Upper lobe of right lung (tissue), 1 donor: ENCODE results near the gene DENND4B. TPM values are rescaled to one million over a fixed set of nuclear protein-coding genes. Genes with fewer than 3 reads are reported as not detected.

Experiments used
- ATAC-seq: fragments of 200-7000 bp; cut with Tn5 transposase; one replicate; pipeline ENCODE4 v1.9.1; 2020; ENCODE audit warnings: mild to moderate bottlenecking, moderate library complexity
- DNase-seq: peaks from one replicate; pipeline ENCODE4 v3.0.0-alpha.2; 2020
- H3K27ac ChIP-seq: fragments of 200-600 bp; one replicate; pipeline ENCODE4 v1.8.0; 2022
- H3K27me3 ChIP-seq: fragments of 200-600 bp; one replicate; pipeline ENCODE4 v1.8.0; 2022; ENCODE audit warnings: mild to moderate bottlenecking
- H3K36me3 ChIP-seq: fragments of 200-600 bp; one replicate; pipeline ENCODE4 v1.8.0; 2022
- H3K4me1 ChIP-seq: fragments of 200-600 bp; one replicate; pipeline ENCODE4 v1.8.0; 2022
- H3K4me3 ChIP-seq: fragments of 200-600 bp; one replicate; pipeline ENCODE4 v1.8.0; 2022; ENCODE audit warnings: mild to moderate bottlenecking
- H3K9me3 ChIP-seq: fragments of 200-600 bp; one replicate; pipeline ENCODE4 v1.8.0; 2022
- intact Hi-C: fragments of 100-400 bp; cut with DNase I; formaldehyde crosslinking; loops from one replicate; pipeline ENCODE4 v1.11.0; 2022
- total RNA-seq: library from RNA; stranded (reverse); fragmentation: NEBNext Ultra II Directional; extraction: Animal tissue kit (Norgen Biotek cat#: 25700); gene quantifications from one replicate; pipeline ENCODE4 v1.2.1, GENCODE V29; 2021
- TF ChIP-seq, protein P1 (sequence below): fragments of 200-600 bp; IDR thresholded peaks from one replicate; pipeline ENCODE4 v1.8.0; 2022; ENCODE audit warnings: antibody characterized with exemption
- donor health status: DM: no; HTN: yes; CAD: no; lungs with severe emphysema.

DENND4B gene
- total RNA-seq, 1 donor from 2014 or later: 83.7 TPM

DNA sequence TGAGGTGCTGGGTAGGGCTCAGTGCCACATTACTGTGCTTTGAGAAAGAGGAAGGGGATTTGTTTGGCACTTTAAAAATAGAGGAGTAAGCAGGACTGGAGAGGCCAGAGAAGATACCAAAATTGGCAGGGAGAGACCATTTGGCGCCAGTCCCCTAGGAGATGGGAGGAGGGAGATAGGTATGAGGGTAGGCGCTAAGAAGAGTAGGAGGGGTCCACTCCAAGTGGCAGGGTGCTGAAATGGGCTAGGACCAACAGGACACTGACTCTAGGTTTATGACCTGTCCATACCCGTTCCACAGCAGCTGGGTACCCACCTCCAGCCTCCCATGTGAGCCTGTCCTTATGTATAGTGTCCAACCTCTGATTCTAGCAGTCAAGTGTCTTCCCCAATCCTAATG lies 12.9 kb upstream of the DENND4B start:
- Histone ChIP-seq H3K9me3 (no peaks in the 10 kb centered on the region), H3K36me3 (peaks cover 19% of the 10 kb centered on the region), H3K27me3 (no peaks in the 10 kb centered on the region), H3K27ac (peak overlapping the region; percentile 88), H3K4me3 (no peak overlapping the region), H3K4me1 (peaks cover 56% of the 10 kb centered on the region)
- DNase-seq (no peak), ATAC-seq (no peak)
- intact Hi-C loops: no loop called here
- TF ChIP-seq, protein P1, sequence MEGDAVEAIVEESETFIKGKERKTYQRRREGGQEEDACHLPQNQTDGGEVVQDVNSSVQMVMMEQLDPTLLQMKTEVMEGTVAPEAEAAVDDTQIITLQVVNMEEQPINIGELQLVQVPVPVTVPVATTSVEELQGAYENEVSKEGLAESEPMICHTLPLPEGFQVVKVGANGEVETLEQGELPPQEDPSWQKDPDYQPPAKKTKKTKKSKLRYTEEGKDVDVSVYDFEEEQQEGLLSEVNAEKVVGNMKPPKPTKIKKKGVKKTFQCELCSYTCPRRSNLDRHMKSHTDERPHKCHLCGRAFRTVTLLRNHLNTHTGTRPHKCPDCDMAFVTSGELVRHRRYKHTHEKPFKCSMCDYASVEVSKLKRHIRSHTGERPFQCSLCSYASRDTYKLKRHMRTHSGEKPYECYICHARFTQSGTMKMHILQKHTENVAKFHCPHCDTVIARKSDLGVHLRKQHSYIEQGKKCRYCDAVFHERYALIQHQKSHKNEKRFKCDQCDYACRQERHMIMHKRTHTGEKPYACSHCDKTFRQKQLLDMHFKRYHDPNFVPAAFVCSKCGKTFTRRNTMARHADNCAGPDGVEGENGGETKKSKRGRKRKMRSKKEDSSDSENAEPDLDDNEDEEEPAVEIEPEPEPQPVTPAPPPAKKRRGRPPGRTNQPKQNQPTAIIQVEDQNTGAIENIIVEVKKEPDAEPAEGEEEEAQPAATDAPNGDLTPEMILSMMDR: no peak

DNA sequence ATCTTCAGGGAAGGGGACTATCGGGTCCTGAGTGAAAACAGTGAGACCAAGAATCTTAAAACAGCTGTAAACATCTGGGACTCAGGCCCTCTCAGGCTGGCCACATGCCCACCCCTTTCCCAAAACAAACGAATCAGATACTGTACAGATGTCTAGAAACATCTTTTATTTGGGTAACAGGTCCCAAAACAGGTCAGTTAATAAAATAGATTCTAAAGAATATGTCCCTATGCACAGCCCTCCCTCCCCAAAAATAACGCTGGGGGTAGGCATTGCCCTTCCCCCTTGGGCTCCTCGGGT lies 12.4 kb upstream of the DENND4B start:
- ATAC-seq (no peak), DNase-seq (no peak)
- Histone ChIP-seq H3K4me1 (peaks cover 57% of the 10 kb centered on the region), H3K27me3 (no peaks in the 10 kb centered on the region), H3K9me3 (no peaks in the 10 kb centered on the region), H3K4me3 (peak overlapping the region; percentile 88), H3K36me3 (peaks cover 25% of the 10 kb centered on the region), H3K27ac (peak overlapping the region; percentile 88)
- TF ChIP-seq, protein P1: no peak
- intact Hi-C loops: no loop called here

DNA sequence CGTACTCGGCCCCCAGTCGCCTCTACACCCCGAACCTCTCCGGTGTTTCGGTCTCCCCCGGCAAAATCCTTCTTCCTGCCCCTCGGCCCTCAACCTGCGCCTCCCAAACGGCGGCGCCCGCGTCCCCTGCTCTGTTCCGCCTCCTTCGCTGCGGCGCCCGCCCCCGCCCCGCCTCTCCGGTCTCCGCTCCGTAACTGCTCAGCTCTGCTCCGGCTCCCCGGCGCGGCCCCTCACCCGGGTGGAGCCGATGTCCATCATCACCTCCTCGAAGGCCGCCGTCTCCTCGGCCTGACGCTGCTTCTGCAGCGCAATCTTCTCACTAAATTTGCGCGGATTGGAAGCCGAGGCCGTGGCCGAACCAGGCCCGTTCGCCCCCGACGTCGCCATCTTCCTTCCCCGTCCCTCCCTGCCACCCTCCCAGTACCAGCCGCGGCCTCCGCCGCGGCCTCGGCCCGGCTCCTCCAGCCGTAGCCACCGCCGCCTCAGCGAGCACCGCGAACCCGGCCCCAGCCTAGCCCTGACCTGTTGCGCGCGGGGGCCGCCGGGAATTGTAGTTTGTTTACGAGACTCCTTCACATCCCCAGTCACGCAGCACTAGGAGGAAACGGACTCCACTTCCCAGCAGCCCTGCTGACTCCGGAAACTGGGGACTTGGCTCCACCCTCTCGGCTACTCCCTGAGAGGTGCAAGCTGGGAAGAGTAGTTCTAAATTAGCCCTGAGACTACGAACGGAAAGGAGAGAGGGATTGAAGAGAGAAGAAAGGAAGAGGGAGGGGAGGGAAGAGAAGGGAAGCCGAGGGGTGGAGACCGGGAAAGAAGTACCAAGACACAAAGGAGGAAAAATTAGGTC lies 11.8 kb upstream of the DENND4B start, which contains the start of gene CRTC2:
TSS of gene CRTC2 (minus strand) at position 502 of the 850 bp plus-strand sequence. CDS start at position 387, 115 bp downstream.
- Histone ChIP-seq H3K4me1 (peaks cover 57% of the 10 kb centered on the region), H3K36me3 (peaks cover 30% of the 10 kb centered on the region), H3K27ac (peak within 1 kb of the TSS; percentile 88), H3K27me3 (no peaks in the 10 kb centered on the region), H3K9me3 (no peaks in the 10 kb centered on the region), H3K4me3 (peak within 1 kb of the TSS; percentile 88)
- ATAC-seq: peak; percentile 90
- TF ChIP-seq, protein P1: no peak
- intact Hi-C loops: no loop called here
- peak; percentile 99 for DNase-seq

DNA sequence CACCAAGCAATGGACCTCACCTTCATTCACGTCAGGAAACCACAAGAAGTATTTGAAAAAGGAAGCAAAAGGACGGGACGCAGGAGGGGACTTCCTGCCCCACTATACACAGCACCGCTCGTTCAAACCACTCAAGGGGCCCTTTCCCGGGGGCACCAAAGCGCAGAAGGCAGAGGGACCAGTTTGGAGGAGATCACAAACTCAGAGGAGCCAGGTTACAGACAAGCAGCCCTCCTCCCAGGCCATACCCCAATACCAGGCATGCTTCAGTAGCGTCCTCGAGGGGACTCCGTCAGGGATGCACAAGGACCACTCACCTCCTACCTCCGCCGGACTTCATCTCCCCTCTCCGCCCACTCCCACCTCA lies 11.2 kb upstream of the DENND4B start:
- Histone ChIP-seq H3K27me3 (no peaks in the 10 kb centered on the region), H3K4me3 (peak overlapping the region; percentile 88), H3K27ac (peak overlapping the region; percentile 88), H3K9me3 (no peaks in the 10 kb centered on the region), H3K36me3 (peaks cover 36% of the 10 kb centered on the region), H3K4me1 (peaks cover 57% of the 10 kb centered on the region)
- DNase-seq: no peak
- ATAC-seq: peak; percentile 0
- TF ChIP-seq, protein P1: no peak
- intact Hi-C loops: no loop called here

DNA sequence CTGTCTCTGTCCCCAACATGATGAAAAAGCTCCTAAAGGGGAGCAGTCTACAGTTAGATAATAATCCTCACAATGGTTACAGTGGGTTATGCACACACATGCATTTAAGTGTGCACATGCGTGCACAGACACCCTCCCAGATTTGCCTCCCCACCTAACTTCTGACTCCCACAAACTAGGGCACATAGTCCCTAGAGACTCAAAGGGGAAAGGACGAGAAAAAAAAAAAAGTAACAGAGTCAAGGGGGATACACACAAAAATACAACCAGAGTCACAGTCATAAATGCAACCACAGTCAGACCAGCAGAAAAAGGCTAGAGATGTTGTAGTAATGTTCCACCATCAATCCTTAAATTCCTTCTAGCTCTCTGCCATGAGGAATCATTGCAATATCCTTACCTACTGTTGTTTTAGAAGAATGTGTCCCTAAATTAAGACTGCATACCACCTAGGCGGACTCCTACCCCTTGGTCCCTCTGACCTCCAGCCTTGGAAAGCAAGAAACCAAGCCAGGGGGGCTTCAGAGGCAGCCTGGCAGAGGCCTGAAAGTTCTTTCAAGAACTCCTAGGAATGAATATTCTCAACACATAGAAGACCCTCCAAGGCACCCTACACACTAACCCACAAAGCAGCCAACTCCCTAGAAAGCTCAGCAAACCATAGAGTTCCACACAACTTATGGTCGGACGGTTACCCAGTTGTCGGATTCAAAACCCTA lies 10.6 kb upstream of the DENND4B start:
- H3K9me3 ChIP-seq: no peaks in the 10 kb centered on the region
- intact Hi-C loops: no loop called here

More for the DNA sequence above, 10.6 kb upstream of the DENND4B start:
- Histone ChIP-seq H3K4me3 (peak overlapping the region; percentile 88), H3K27ac (peak overlapping the region; percentile 88), H3K27me3 (no peaks in the 10 kb centered on the region), H3K4me1 (peaks cover 52% of the 10 kb centered on the region), H3K36me3 (peaks cover 42% of the 10 kb centered on the region)
- ATAC-seq: no peak
- TF ChIP-seq, protein P1: no peak
- no peak for DNase-seq
